GM12864 (cell line): ENCODE measurements around the gene MAPK8IP2.

Experiments
- DNase-seq: peaks from one replicate; pipeline ENCODE4 v3.0.0-alpha.2; 2011; ENCODE audit warnings: low read depth
- H3K4me3 ChIP-seq: 2 replicates; pipeline ENCODE4 v1.5.1; 2011; ENCODE audit warnings: mild to moderate bottlenecking, low read depth, low read length, control low read depth
- TF ChIP-seq, protein P1 (sequence below): IDR thresholded peaks from 2 replicates; pipeline ENCODE4 v1.5.1; 2011; ENCODE audit warnings: low read depth, mild to moderate bottlenecking, moderate library complexity, low read length, control low read depth, inconsistent platforms; ENCODE audit errors: missing control alignments

The MAPK8IP2 gene

DNA sequence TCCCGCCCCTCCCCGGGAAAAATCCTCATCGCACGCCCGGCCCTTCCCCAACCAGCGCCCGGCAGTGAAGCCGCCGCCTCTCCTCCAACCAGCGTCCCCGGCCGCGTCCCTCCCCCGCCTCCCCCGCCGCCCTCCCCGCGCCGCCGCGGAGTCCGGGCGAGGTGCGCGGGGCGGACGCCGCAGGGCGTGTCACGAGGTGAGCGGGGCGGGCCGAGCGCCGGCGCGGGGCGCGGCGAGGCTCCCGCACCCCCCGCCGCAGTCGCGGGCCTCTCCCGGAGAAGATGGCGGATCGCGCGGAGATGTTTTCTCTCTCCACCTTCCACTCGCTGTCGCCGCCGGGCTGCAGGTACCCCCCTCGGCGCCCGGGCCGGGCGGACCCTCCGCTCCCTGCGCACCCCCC is at the start of gene MAPK8IP2:
MAPK8IP2 (plus strand) TSS at position 256 of the 400 bp plus-strand sequence; CDS start at position 282, 26 bp downstream.
- TF ChIP-seq, protein P1, sequence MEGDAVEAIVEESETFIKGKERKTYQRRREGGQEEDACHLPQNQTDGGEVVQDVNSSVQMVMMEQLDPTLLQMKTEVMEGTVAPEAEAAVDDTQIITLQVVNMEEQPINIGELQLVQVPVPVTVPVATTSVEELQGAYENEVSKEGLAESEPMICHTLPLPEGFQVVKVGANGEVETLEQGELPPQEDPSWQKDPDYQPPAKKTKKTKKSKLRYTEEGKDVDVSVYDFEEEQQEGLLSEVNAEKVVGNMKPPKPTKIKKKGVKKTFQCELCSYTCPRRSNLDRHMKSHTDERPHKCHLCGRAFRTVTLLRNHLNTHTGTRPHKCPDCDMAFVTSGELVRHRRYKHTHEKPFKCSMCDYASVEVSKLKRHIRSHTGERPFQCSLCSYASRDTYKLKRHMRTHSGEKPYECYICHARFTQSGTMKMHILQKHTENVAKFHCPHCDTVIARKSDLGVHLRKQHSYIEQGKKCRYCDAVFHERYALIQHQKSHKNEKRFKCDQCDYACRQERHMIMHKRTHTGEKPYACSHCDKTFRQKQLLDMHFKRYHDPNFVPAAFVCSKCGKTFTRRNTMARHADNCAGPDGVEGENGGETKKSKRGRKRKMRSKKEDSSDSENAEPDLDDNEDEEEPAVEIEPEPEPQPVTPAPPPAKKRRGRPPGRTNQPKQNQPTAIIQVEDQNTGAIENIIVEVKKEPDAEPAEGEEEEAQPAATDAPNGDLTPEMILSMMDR: no peak
- no peak for DNase-seq
- no peak within 1 kb of the TSS; the same call in 1 of the 2 replicates for H3K4me3 ChIP-seq

DNA sequence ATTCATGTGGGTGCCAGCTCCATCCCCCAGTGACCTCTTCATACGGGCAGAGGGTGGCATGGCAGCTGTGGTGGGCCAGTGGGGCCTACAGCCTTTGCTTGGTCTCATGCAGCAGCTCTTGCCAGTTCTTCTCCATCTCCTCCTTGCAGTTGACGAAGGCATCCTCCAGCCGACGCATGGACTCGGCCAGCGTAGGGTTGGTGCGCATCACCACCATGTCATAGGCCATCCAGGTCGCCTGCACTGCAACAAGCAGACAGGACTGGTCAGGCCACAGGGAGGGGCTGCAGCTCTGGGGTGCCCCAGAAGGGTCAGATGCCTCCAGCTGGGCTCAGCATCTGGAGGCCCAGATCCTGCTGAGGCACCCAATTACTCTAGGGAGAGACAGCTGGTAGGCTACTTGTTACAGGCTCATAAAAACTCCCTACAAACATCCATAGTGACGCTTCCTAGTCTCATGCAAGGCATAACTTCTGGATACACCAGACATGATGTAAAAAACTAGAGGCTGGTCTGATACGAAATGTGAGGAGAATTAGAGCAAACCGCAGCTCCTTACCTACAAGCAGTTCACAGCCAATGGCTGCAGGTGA is 49.3 kb upstream of the MAPK8IP2 start:
- TF ChIP-seq, protein P1: no peak
- H3K4me3 ChIP-seq: no peak overlapping the region
- no peak for DNase-seq

DNA sequence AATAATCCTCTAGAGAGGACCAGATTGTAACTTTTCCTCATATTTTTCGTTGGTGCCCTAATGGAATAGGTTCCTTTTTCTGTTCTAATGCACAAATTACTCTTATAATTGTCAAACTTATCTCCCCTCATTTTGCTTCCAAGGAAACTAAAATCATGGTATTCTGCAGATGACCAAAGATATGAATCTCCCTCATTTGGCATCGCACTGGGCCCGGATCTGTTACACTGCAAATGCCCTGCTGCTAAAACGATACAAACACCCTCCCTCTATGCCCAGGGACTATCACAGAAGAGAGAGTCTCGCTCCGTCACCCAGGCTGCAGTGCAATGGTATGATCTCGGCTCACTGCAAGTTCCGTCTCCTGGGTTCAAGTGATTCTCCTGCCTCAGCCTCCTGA is 47.3 kb upstream of the MAPK8IP2 start:
- H3K4me3 ChIP-seq: no peak overlapping the region
- no peak for DNase-seq
- TF ChIP-seq, protein P1: no peak

DNA sequence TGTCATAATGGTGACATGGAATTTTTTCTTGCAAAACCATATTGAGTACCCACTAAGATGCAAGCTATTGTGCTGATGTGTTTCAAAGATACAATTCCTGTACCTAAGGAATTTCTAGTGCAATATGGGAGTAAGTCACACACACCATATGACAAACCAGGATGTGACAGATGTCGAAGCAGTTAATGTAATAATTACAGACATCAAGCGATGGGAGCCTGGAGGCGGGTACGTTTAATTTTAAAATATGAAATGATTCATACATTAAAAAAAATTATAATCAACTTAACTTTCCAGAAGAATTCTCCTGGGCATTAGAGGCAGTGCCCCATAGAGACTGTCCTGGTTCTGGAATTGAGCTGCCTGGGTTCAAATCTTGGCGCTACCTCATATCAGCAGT is 43.9 kb upstream of the MAPK8IP2 start:
- no peak for DNase-seq
- TF ChIP-seq, protein P1: no peak
- no peak overlapping the region for H3K4me3 ChIP-seq

DNA sequence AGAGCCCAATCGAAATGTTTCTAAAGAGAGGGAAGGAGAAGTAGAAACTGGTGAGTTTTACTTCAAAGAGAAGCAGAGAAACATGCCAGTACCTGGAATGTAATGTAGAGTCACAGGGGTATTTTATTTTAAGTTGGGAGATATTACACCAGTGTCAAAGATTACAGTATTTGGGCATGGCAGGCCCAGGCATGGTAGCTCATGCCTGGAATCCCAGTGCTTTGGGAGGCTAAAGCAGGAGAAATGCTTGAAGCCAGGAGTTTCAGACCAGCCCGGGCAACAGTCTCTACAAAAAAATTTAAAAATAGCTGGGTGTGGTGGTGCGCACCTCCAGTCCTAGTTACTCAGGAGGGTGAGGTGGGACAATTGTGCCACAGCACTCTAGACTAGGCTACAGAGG is 40.6 kb upstream of the MAPK8IP2 start:
- H3K4me3 ChIP-seq: no peak overlapping the region
- no peak for DNase-seq
- TF ChIP-seq, protein P1: no peak

DNA sequence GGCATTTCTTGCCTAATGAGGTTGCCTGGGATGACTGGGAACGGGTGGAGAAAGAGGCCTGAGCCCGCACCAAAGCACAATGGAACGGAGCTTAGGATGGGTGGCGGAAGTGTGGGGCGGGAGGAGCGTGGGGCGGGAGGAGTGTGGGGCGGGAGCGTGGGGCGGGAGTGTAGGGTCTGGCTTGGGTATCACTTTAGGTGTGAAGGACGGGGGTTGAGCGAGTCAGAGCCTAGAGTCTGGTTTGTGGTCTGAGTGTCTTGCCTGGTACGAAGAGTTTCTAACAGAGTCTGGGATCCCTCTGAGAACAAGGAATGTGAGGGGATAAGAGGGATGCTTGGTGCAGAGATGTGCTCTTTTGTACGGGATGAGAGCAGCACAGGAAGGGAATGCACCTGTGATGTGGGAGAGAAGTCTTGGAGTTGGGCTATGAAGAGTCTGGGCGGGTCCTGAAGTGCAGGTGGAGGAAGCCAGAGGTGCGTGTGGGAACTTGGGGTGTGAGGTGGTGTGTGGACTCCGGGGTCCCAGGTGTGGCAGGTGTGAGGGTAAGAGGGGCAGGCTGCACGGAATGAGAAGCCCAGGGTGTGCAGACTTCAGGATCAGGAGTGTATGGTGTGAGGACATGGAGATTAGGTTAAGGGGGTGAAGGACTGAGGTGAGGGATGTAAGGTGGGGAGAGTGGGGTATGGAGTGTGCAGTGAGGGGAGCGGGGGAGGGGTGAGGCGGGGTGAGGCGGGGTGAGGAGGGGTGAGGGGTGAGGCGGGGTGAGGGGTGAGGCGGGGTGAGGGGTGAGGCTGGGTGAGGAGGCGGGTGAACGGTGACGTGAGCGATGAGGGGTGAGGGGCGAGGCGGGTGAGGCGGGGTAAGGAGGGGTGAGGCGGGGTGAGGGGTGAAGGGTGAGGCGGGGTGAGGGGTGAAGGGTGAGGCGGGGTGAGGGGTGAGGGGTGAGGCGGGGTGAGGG is 38.9 kb upstream of the MAPK8IP2 start:
- H3K4me3 ChIP-seq: no peak overlapping the region
- no peak for DNase-seq
- TF ChIP-seq, protein P1: no peak
